Activated effector memory CD4-positive, alpha-beta T cell treated with Interleukin-2 at 50 U/mL for 16 hours (primary cell): ENCODE measurements around the gene CALCOCO2.
"Not testable (repeated sequence)": the region's sequence is repeated elsewhere in the genome, so short reads cannot be mapped to it uniquely, and the experiment has no call there.

ENCODE experiments used
- DNase-seq: peaks from one replicate; pipeline ENCODE4 v3.0.0-alpha.2; 2020

CALCOCO2 gene, protein sequence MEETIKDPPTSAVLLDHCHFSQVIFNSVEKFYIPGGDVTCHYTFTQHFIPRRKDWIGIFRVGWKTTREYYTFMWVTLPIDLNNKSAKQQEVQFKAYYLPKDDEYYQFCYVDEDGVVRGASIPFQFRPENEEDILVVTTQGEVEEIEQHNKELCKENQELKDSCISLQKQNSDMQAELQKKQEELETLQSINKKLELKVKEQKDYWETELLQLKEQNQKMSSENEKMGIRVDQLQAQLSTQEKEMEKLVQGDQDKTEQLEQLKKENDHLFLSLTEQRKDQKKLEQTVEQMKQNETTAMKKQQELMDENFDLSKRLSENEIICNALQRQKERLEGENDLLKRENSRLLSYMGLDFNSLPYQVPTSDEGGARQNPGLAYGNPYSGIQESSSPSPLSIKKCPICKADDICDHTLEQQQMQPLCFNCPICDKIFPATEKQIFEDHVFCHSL

GRCh38 chr17:48830840-48831548 lies at the start of gene CALCOCO2:
TSS of gene CALCOCO2 (plus strand) at chr17:48831035. CDS start at chr17:48841708, 10,673 bp downstream.
- DNase-seq: peak; percentile 79

GRCh38 chr17:48787828-48788227 lies 43.0 kb upstream of the CALCOCO2 start:
- no peak for DNase-seq

GRCh38 chr17:48790607-48791127 lies 40.2 kb upstream of the CALCOCO2 start:
- no peak for DNase-seq

GRCh38 chr17:48791128-48792032 lies 39.5 kb upstream of the CALCOCO2 start:
- no peak for DNase-seq

DNA sequence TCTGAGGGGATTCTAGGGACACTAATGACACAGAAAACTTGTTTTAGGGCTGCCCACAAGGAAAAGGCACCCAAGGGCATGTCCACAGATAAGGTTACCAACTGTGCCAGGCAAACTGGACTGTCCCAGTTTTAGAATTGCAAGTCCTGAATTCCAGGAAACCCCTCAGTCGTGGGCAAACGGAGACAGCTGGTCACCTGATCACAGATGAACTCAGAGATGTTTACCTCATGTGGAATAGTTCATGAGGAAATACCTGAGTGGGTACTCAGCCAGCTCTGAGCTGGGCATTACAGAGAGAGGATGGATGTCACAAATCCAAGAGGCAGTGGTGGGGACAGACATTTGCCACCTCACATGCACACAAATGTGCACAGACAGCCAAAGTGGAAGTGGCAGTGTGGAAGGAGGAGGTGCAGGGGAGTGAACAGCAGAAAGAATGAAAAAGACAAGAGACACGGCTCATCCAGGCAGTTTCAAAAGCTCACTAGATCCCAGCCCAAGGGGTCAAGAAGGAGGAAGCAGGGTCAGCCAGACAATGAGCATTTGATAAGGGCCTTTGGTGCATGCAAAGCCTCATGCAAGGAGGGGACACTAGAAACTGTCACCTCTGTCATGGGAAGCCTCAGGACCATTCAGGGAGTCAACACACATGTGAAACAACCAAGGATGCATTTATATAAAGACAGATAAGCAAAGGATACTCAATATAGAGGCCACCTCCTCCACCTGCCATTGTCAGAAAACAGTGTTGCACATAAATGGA lies 38.6 kb upstream of the CALCOCO2 start:
- DNase-seq: no peak

DNA sequence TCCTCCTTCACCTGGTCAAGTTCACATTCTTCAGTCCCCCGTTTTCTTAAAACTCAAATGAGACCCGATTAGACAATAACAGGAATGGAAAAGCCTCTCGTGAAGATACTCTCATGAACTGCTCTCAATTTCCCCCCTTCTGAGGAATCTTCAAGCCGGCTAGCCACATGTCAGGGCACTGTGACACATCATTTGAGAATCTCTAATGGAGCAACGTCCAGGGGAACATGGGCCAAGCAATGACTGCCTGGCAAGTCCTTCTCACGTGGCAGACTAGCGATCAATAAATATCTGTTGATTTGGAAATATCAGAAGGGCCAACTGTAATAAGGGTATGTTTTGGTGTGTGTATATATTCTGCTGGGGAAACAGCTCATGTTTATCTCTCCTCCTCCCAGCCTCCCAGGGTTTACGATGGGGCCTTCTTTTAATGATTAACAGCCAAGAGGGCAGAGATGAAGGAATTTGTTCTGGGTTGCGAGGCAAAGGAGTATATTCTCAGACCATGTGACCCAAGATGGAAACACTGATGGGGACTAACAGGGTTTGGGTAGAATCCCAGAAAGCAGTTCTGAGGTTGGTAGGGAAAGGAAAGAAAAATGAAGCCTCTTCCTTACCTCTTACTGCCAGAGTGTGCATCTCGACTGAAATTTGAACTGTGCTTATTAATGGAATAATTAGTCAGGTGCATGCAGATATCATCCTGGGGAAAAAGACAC lies 35.2 kb upstream of the CALCOCO2 start:
- no peak for DNase-seq

DNA sequence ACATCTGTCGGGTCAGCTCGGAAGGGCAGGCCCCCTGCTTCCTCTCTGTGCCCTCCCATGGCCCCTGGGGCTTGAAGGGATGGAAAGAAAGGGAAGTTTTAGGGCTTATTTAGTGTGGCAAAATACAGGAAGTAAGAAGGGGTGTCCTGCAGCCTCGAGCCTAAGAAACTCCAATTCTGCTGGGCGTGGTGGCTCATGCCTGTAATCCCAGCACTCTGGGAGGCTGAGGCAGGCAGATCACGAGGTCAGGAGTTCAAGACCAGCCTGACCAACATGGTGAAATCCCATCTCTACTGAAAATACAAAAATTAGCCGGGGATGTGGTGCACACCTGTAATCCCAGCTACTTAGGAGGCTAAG lies 34.7 kb upstream of the CALCOCO2 start:
- not testable (repeated sequence) for DNase-seq

- DNase-seq: no peak
Observed at GRCh38 chr17:48799069-48799723, 31.6 kb upstream of the CALCOCO2 start.

DNA sequence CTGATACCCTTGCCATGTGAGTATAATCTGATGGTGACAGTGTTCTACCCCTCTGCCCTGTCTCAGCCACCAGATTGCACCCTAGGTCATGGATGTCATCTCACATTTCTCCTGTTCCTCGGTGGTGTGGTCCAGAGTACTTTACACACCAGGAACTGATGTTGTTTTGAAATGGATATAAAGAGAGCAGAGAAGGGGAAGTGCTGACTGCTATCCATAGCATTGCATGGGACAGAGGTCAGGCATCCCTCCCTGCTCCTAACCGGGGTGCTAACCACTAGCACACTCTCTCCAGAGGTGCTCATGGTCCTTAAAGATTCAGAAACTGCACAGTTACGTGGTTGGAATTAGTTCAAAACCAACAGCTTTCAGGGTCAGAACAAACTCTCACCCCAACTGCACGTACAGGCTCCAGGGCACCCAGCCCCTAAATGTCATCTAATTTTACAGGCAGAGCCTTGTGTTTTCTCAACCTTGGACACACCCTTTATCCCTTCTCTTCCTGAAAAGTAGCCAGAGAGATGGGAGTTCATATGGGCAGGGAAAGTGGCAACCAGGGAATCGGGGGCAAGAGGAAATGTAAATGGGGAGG lies 30.1 kb upstream of the CALCOCO2 start:
- DNase-seq: no peak

DNA sequence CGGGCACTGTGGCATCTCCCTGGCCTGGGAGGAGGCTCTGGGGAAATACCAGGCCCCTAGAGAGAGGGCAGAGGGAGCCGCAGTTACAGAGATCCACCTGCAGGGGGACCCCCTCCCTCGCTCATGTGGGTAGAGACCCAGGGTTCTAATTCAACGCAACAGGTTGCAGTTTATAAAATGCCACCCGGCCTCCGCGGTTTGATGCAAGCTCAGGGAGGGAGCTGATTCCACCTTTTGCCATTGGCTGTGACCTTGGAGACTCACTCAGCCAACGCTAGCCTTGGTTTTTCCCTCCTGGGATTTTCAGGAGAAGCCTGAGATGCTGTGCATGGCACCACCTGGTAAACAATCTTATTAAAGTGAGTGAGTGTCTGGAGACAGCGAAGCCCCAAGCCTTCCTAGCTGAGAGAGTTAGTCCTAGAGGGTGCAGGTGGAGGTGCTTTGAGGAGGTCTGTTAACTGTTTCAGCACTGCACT lies 25.9 kb upstream of the CALCOCO2 start:
- peak; percentile 39 for DNase-seq

GRCh38 chr17:48809182-48809581 lies 21.7 kb upstream of the CALCOCO2 start:
- no peak for DNase-seq

- no peak for DNase-seq
Observed at GRCh38 chr17:48812001-48812400, 18.8 kb upstream of the CALCOCO2 start.

- DNase-seq: peak; percentile 40
Observed at GRCh38 chr17:48814504-48814903, 16.3 kb upstream of the CALCOCO2 start.

GRCh38 chr17:48815311-48815710 lies 15.5 kb upstream of the CALCOCO2 start:
- DNase-seq: no peak

DNA sequence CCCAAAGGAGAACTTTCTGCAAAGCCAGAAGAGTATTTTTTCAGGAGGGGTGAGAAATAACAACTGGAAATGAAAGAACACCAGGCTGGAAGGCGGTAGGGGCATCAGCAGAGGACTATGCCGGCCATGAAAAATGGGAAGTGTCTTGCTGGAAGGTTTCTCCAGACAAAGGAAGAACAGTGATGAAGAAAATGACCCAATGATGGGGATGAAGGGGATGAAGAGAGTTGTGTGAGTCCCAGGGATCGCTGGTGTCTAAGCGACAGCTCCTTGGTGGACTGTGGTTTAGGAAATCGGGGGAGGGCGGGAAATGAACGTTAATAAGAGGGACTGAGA lies 14.4 kb upstream of the CALCOCO2 start:
- no peak for DNase-seq

- DNase-seq: peak; percentile 68
Observed at GRCh38 chr17:48816774-48817590, 13.9 kb upstream of the CALCOCO2 start, which contains the start of gene TTLL6. TSS of gene TTLL6 (minus strand) at chr17:48817229. CDS start at chr17:48817072, 157 bp downstream.

GRCh38 chr17:48818361-48818841 lies 12.4 kb upstream of the CALCOCO2 start:
- DNase-seq: no peak

DNA sequence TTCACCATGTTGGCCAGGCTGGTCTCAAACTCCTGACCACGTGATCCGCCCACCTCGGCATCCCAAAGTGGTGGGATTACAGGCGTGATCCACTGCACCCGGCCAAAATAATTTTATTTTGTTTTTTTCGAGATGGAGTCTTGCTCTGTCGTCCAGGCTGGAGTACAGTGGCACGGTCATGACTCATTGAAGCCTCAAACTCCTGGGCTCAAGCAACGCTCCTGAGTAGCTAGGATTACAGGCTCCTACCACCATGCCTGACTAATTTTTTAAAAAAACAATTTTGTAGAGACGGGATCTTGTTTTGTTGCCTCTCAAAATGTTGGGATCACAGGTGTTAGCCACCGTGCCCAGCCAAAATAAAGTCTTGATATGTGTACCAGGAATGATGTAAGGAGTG lies 11.4 kb upstream of the CALCOCO2 start:
- DNase-seq: no peak

GRCh38 chr17:48820936-48821335 lies 9.9 kb upstream of the CALCOCO2 start:
- not testable (repeated sequence) for DNase-seq
